A673 (cell line): ENCODE data around the gene CLEC10A. TPM values are rescaled to one million over a fixed set of nuclear protein-coding genes. Genes with fewer than 3 reads are reported as not detected.

ENCODE experiments used
- BruUV-seq: library from RNA; stranded (reverse); fragments of 400-500 nt; replicated peaks from 2 replicates; lab custom pipeline; 2021; lab: Mats Ljungman, UMichigan
- CTCF ChIA-PET: fragments of 300-600 bp; sonication (Branson Sonifier 250); formaldehyde crosslinking; loops from one replicate; lab custom pipeline; 2022; ENCODE audit warnings: antibody characterized with exemption; lab: Charles Lee
- POLR2A ChIA-PET: fragments of 300-600 bp; sonication (Branson Sonifier 250); formaldehyde crosslinking; loops from one replicate; lab custom pipeline; 2022; ENCODE audit warnings: antibody characterized with exemption; ENCODE audit not compliant: low non-redundant PET; lab: Charles Lee
- DNase-seq: peaks from one replicate; pipeline ENCODE4 v3.0.0-alpha.2; 2015; ENCODE audit warnings: low spot score
- H3K27ac ChIP-seq: fragments of 200-600 bp; sonication (generic); 2 replicates; pipeline ENCODE4 v1.5.1; 2016; ENCODE audit warnings: mixed run types, low read depth, mild to moderate bottlenecking, mixed read lengths, antibody characterized with exemption, low read length; ENCODE audit not compliant: poor library complexity, severe bottlenecking
- H3K27me3 ChIP-seq: fragments of 200-600 bp; sonication (generic); replicated peaks from 2 replicates; pipeline ENCODE4 v1.6.1; 2017; ENCODE audit warnings: mixed run types, low read depth, mild to moderate bottlenecking, mixed read lengths, antibody characterized with exemption, low read length; ENCODE audit not compliant: insufficient read depth, poor library complexity
- H3K36me3 ChIP-seq: fragments of 200-600 bp; sonication (generic); 2 replicates; pipeline ENCODE4 v1.6.1; 2016; ENCODE audit warnings: mixed run types, mild to moderate bottlenecking, mixed read lengths, antibody characterized with exemption, low read length; ENCODE audit not compliant: insufficient read depth, poor library complexity, severe bottlenecking
- H3K4me1 ChIP-seq: fragments of 200-600 bp; sonication (generic); 2 replicates; pipeline ENCODE4 v1.6.1; 2017; ENCODE audit warnings: mixed run types, mild to moderate bottlenecking, mixed read lengths, antibody characterized with exemption, low read length; ENCODE audit not compliant: insufficient read depth, poor library complexity, severe bottlenecking
- H3K4me3 ChIP-seq: fragments of 200-600 bp; sonication (generic); 2 replicates; pipeline ENCODE4 v1.5.1; 2016; ENCODE audit warnings: low read depth, mixed run types, mild to moderate bottlenecking, mixed read lengths, low read length; ENCODE audit not compliant: poor library complexity, severe bottlenecking
- H3K9me3 ChIP-seq: fragments of 200-600 bp; sonication (generic); 2 replicates; pipeline ENCODE4 v1.6.1; 2016; ENCODE audit warnings: mixed run types, low read depth, mild to moderate bottlenecking, mixed read lengths, antibody characterized with exemption, low read length; ENCODE audit not compliant: poor library complexity, severe bottlenecking
- EZH2 ChIP-seq: fragments of 200-600 bp; sonication (generic); IDR thresholded peaks from 2 replicates; pipeline ENCODE4 v1.6.1; 2017; ENCODE audit warnings: borderline replicate concordance, low read depth, mild to moderate bottlenecking, mixed read lengths, antibody characterized with exemption, low read length; ENCODE audit not compliant: poor library complexity, severe bottlenecking
- intact Hi-C: fragments of 100-400 bp; cut with micrococcal nuclease; formaldehyde crosslinking; loops from one replicate; pipeline ENCODE4 v1.10.0; 2022; ENCODE audit not compliant: unreplicated experiment
- total RNA-seq: library from RNA; stranded (reverse); gene quantifications from 2 replicates; pipeline ENCODE4 v1.2.3, GENCODE V29; 2021
- TF ChIP-seq, protein P1 (sequence below): fragments of 300-800, 200-600 bp; sonication (generic); conservative IDR thresholded peaks from 2 replicates; pipeline ENCODE4 v1.5.1; 2017; ENCODE audit warnings: low read depth, mild to moderate bottlenecking, antibody characterized with exemption, low read length, moderate library complexity, mixed read lengths

The CLEC10A gene
- total RNA-seq, 1 experiment from 2014 or later = not detected

DNA sequence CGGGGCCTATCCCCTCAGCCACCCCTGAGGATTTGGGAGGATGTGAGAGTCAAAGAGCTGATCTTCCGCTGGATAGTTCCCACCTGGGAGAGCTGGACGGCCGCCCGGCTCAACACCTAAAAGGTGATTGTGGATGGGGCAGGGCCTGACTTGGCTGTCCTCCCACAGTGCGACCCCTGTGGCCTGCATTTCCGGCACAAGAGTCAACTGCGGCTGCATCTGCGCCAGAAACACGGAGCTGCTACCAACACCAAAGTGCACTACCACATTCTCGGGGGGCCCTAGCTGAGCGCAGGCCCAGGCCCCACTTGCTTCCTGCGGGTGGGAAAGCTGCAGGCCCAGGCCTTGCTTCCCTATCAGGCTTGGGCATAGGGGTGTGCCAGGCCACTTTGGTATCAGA lies 52.7 kb downstream of the CLEC10A start:
- Histone ChIP-seq H3K36me3 (no peaks in the 10 kb centered on the region), H3K27me3 (no peaks in the 10 kb centered on the region), H3K4me3 (no peak overlapping the region), H3K9me3 (no peaks in the 10 kb centered on the region), H3K4me1 (peaks cover 7% of the 10 kb centered on the region), H3K27ac (no peak overlapping the region)
- ChIA-PET POLR2A (no interaction called here), CTCF (no interaction called here)
- intact Hi-C loops = no loop called here
- BruUV-seq = no TSS peak
- DNase-seq = no peak
- no peak for TF ChIP-seq EZH2
- TF ChIP-seq, protein P1, sequence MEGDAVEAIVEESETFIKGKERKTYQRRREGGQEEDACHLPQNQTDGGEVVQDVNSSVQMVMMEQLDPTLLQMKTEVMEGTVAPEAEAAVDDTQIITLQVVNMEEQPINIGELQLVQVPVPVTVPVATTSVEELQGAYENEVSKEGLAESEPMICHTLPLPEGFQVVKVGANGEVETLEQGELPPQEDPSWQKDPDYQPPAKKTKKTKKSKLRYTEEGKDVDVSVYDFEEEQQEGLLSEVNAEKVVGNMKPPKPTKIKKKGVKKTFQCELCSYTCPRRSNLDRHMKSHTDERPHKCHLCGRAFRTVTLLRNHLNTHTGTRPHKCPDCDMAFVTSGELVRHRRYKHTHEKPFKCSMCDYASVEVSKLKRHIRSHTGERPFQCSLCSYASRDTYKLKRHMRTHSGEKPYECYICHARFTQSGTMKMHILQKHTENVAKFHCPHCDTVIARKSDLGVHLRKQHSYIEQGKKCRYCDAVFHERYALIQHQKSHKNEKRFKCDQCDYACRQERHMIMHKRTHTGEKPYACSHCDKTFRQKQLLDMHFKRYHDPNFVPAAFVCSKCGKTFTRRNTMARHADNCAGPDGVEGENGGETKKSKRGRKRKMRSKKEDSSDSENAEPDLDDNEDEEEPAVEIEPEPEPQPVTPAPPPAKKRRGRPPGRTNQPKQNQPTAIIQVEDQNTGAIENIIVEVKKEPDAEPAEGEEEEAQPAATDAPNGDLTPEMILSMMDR = no peak

DNA sequence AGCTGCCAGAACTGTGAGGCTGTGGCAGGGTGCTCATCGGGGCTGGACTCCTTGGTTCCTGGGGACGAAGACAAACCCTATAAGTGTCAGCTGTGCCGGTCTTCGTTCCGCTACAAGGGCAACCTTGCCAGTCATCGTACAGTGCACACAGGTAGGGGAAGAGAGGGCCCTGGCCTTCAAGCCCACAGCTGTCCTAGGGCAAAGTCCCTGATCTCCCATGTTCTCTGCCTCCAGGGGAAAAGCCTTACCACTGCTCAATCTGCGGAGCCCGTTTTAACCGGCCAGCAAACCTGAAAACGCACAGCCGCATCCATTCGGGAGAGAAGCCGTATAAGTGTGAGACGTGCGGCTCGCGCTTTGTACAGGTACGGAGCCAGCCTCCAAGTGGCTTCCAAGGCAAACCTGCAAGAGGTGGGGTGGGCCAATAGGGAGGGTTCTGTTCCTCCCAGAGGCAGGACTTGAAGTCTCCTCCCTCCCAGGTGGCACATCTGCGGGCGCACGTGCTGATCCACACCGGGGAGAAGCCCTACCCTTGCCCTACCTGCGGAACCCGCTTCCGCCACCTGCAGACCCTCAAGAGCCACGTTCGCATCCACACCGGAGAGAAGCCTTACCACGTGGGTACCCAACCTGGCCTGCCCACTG lies 53.5 kb downstream of the CLEC10A start:
- no TSS peak for BruUV-seq
- Histone ChIP-seq H3K4me1 (peaks cover 10% of the 10 kb centered on the region), H3K4me3 (no peak overlapping the region), H3K9me3 (no peaks in the 10 kb centered on the region), H3K36me3 (no peaks in the 10 kb centered on the region), H3K27me3 (no peaks in the 10 kb centered on the region), H3K27ac (no peak overlapping the region)
- ChIA-PET POLR2A (no interaction called here), CTCF (no interaction called here)
- DNase-seq = no peak
- no peak for TF ChIP-seq EZH2
- TF ChIP-seq, protein P1 = no peak
- intact Hi-C loops = no loop called here

DNA sequence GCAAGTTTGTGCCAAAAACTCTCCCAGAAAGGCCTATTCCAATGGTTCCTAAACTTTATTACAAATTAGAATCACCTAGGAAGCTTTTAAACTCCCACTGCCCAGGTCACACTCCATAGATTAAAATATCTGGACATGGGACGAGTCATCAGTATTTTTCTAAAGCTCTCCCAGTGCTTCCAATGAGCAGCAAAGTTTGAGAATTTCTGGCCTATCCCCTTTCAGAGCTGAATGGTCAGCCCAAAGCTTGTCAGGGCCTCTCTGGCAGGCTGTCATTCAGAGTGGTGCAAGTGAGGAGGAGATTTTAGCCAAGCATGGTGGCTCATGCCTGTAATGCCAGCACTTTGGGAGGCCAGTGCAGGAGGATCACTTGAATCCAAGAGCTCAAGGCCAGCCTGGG lies 54.8 kb downstream of the CLEC10A start:
- H3K9me3 ChIP-seq = no peaks in the 10 kb centered on the region
- H3K36me3 ChIP-seq = no peaks in the 10 kb centered on the region
- H3K27me3 ChIP-seq = no peaks in the 10 kb centered on the region
- peaks cover 11% of the 10 kb centered on the region for H3K4me1 ChIP-seq
- POLR2A ChIA-PET = no interaction called here
- CTCF ChIA-PET = no interaction called here
- intact Hi-C loops = no loop called here
- TF ChIP-seq, protein P1 = no peak
- no peak for TF ChIP-seq EZH2
- BruUV-seq = no TSS peak
- H3K4me3 ChIP-seq = no peak overlapping the region
- DNase-seq = no peak
- H3K27ac ChIP-seq = no peak overlapping the region

Other genes starting within 250 kb of the CLEC10A start
- not detected in 2 replicates for gene TEKT1, start 248.5 kb downstream of the CLEC10A start, total RNA-seq
- gene ALOX12, start 84.2 kb downstream of the CLEC10A start, total RNA-seq = not detected in 2 replicates
- 246 and 258 TPM in 2 replicates for gene RNASEK, start 67.6 kb downstream of the CLEC10A start, total RNA-seq
- 0.44 and 0.58 TPM in 2 replicates for gene BCL6B, start 57.2 kb downstream of the CLEC10A start, total RNA-seq
- 11.7 and 15.5 TPM in 2 replicates for gene SLC16A13, start 44.2 kb downstream of the CLEC10A start, total RNA-seq
- gene SLC16A11, start 36.2 kb downstream of the CLEC10A start, total RNA-seq = 0.47 and 1.3 TPM in 2 replicates
- gene ASGR2, start 34.6 kb upstream of the CLEC10A start, total RNA-seq = not detected in 2 replicates
- 6.1 and 8.0 TPM in 2 replicates for gene ASGR1, start 99.1 kb upstream of the CLEC10A start, total RNA-seq
- gene DLG4, start 139.6 kb upstream of the CLEC10A start, total RNA-seq = 74.7 and 86.6 TPM in 2 replicates
- 425 and 509 TPM in 2 replicates for gene ACADVL, start 139.7 kb upstream of the CLEC10A start, total RNA-seq
- 133 and 139 TPM in 2 replicates for gene DVL2, start 154.3 kb upstream of the CLEC10A start, total RNA-seq
- 84.0 and 85.1 TPM in 2 replicates for gene PHF23, start 159.2 kb upstream of the CLEC10A start, total RNA-seq
- 296 and 314 TPM in 2 replicates for gene GABARAP, start 162.2 kb upstream of the CLEC10A start, total RNA-seq
- gene CTDNEP1, start 171.5 kb upstream of the CLEC10A start, total RNA-seq = 175 and 179 TPM in 2 replicates
- gene ELP5, start 172.0 kb upstream of the CLEC10A start, total RNA-seq = 123 and 128 TPM in 2 replicates
- gene CLDN7, start 182.2 kb upstream of the CLEC10A start, total RNA-seq = 0.55 TPM in 1 of 2 replicates, not detected in the other
- gene SLC2A4, start 201.5 kb upstream of the CLEC10A start, total RNA-seq = 0.67 and 1.6 TPM in 2 replicates
- 0.77 and 1.6 TPM in 2 replicates for gene YBX2, start 214.4 kb upstream of the CLEC10A start, total RNA-seq
- 1,112 and 1,128 TPM in 2 replicates for gene EIF5A, start 227.4 kb upstream of the CLEC10A start, total RNA-seq
- 116 and 133 TPM in 2 replicates for gene GPS2, start 235.1 kb upstream of the CLEC10A start, total RNA-seq
- 81.7 and 99.5 TPM in 2 replicates for gene NEURL4, start 249.1 kb upstream of the CLEC10A start, total RNA-seq